Peyer's patch (tissue), 4 donors: ENCODE data around the gene GNG12.

Experiments used
- CTCF ChIP-seq, 6 experiments: fragments of 450-650 bp in 4 of 6; fragments of 200-600 bp in 2 of 6; sonication (generic) in 1 of 6; IDR thresholded peaks; one replicate each; pipeline ENCODE4 v1.5.1; 2017 to 2019; ENCODE audit warnings: antibody characterized with exemption in 6 of 6, mild to moderate bottlenecking in 3 of 6, moderate library complexity in 1 of 6
- POLR2A ChIP-seq, 2 donors: fragments of 450-650 bp; IDR thresholded peaks; one replicate each; pipeline ENCODE4 v1.5.1; 2017; ENCODE audit warnings: antibody characterized with exemption in 2 of 2, mild to moderate bottlenecking in 2 of 2, moderate library complexity in 2 of 2

GRCh38 chr1:67685558-67686266 is 147.6 kb downstream of the GNG12 start:
- TF ChIP-seq CTCF (IDR thresholded peaks at IDR 0.05) (no peak), POLR2A (IDR thresholded peaks at IDR 0.05) (no peak)
